ENCODE measurements around the gene BCAN.

BCAN gene

GRCh38 chr1:156677616-156678596 lies 36.0 kb downstream of the BCAN start:
- DNase-seq (ENCODE audit: low spot score), result peak; percentile 85

GRCh38 chr1:156680056-156680455 lies 38.1 kb downstream of the BCAN start:
- DNase-seq (ENCODE audit: low spot score), result no peak

GRCh38 chr1:156681196-156681960 lies 39.5 kb downstream of the BCAN start:
- DNase-seq (ENCODE audit: low spot score), result no peak

- DNase-seq (ENCODE audit: low spot score), result peak; percentile 40
These were observed 40.4 kb downstream of the BCAN start for GRCh38 chr1:156682166-156682890.

GRCh38 chr1:156684227-156684782 lies 42.4 kb downstream of the BCAN start:
- no peak for DNase-seq (ENCODE audit: low spot score)

GRCh38 chr1:156689035-156689952 lies 47.4 kb downstream of the BCAN start:
- DNase-seq (ENCODE audit: low spot score), result peak; percentile 88

GRCh38 chr1:156689953-156690674 lies 48.2 kb downstream of the BCAN start:
- DNase-seq (ENCODE audit: low spot score), result peak; percentile 20

- peak; percentile 12 for DNase-seq (ENCODE audit: low spot score)
These were observed 48.7 kb downstream of the BCAN start for GRCh38 chr1:156690675-156691036.

- DNase-seq (ENCODE audit: low spot score), result no peak
These were observed 49.3 kb downstream of the BCAN start for GRCh38 chr1:156691191-156691590.

GRCh38 chr1:156691665-156692440 lies 49.9 kb downstream of the BCAN start:
- DNase-seq (ENCODE audit: low spot score), result peak; percentile 53

GRCh38 chr1:156692441-156692924 lies 50.6 kb downstream of the BCAN start:
- no peak for DNase-seq (ENCODE audit: low spot score)

- peak; percentile 66 for DNase-seq (ENCODE audit: low spot score)
These were observed 51.3 kb downstream of the BCAN start for GRCh38 chr1:156692925-156693847.

- DNase-seq (ENCODE audit: low spot score), result peak; percentile 66
These were observed 52.2 kb downstream of the BCAN start for GRCh38 chr1:156693848-156694689.

GRCh38 chr1:156694690-156694962 lies 52.7 kb downstream of the BCAN start:
- DNase-seq (ENCODE audit: low spot score), result no peak

- DNase-seq (ENCODE audit: low spot score), result no peak
These were observed 54.8 kb downstream of the BCAN start for GRCh38 chr1:156696755-156697154.

- DNase-seq (ENCODE audit: low spot score), result peak; percentile 61
These were observed 55.6 kb downstream of the BCAN start for GRCh38 chr1:156697481-156697880.

GRCh38 chr1:156698995-156699394 lies 57.1 kb downstream of the BCAN start:
- no peak for DNase-seq (ENCODE audit: low spot score)
